DMS79 treated with DMSO at 0.1 percent for 48 hours (cell line): ENCODE measurements around the gene ADO.
A peak's percentile ranks its signal among the peaks of the same experiment; 100 is the strongest.

ENCODE experiments used
- DNase-seq: peaks from one replicate; lab custom pipeline; 2025; lab: John Stamatoyannopoulos, UW

Gene ADO

DNA sequence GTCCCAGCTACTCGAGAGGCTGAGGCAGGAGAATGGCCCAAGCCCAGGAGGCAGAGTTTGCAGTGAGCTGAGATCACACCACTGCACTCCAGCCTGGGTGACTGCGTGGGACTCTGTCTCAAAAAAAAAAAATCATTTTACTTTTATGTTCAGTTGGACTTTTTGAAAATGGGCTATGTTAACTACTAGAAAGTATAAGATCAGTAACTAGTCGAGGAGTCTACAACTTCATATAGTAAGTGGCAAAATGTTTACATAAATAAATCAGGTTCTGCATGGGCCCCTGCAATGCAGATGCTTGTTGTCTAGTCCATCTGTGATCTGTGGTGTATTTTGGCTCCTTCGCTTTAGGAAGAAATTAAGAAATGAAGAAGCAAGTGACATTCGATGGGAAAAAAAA is 12.3 kb upstream of the ADO start:
- no peak for DNase-seq

DNA sequence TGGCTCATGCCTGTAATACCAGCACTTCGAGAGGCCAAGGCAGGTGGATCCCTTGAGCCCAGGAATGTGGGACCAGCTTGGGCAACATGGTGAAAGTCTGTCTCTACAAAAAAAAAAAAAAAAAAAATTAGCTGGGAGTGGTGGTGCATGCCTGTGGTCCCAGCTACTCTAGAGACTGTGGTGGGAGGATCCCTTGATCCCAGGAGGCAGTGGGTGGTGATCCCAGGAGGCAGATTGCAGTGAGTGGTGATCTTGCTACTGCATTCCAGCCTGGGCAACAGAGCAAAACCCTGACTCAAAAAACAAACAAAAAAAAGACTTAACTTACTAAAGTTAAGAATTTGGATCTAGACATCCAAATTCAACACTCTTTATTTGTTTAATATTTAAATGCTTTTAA is 10.2 kb upstream of the ADO start:
- DNase-seq, result no peak

GRCh38 chr10:62795100-62795499 is 9.4 kb upstream of the ADO start:
- DNase-seq, result no peak

DNA sequence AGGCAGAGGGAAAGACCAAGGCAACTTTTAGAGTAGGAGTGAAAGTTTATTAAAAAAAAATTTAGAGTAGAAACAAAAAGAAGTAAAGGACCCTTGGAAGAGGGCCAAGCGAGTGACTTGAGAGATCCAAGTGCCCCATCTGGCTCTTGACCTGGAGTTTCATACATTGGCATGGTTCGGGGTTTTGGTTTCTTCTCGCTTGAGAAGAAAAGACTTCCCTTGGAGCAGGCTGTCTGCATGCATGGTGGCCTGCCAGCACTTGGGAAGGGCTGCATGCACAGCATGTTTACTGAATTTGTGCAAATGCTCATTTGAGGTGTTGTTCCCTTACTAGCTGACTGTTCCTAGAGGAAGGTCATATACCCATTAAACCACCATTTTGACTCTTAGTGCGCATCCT is 8.8 kb upstream of the ADO start:
- no peak for DNase-seq

- no peak for DNase-seq
Measured at GRCh38 chr10:62796896-62797295, 7.6 kb upstream of the ADO start.

- no peak for DNase-seq
Measured at GRCh38 chr10:62801871-62802270, 2.6 kb upstream of the ADO start.

GRCh38 chr10:62803724-62804355 is 680 bp upstream of the ADO start:
- peak; percentile 7 for DNase-seq

DNA sequence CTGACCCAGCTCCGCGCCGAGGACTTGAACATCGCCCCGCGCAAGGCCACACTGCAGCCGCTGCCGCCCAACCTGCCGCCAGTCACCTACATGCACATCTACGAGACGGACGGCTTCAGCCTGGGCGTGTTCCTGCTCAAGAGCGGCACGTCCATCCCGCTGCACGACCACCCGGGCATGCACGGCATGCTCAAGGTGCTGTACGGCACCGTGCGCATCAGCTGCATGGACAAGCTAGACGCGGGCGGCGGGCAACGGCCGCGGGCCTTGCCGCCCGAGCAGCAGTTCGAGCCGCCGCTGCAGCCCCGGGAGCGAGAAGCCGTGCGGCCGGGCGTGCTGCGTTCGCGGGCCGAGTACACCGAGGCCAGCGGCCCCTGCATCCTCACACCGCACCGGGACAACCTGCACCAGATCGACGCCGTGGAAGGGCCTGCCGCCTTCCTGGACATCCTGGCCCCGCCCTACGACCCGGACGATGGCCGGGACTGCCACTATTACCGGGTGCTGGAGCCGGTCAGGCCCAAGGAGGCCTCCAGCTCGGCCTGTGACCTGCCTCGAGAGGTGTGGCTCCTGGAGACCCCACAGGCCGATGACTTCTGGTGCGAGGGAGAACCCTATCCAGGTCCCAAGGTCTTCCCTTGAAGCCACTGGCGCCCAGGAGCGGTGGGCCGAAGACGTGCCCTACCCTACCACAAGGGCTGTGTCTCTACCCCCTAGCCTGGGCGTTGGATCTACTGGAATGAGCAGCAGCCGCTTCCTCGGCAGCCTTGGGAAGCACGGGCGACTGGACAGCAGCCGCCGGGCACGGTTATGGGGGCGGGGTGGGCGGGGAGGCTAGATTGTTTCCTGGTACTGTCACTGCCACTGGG is 945 bp downstream of the ADO start:
- DNase-seq, result no peak

DNA sequence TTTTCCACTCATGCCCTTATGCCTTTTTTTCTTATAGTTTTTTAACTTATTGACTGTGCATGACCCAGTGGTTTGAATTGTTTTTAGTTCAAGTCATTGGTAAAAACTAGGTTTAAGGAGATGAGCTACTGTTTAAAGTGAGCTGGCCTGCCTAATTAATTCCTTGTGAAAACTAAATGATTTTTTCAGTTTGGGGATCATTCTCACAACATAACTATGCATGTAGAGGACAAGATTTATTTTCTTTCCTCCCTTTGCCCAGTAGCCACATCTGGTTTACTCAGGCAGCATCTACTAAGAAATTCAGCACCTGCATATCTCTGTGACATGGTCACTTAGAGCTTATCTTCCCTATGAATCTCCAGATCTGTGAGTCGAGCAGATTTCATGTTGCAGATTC is 1.7 kb downstream of the ADO start:
- DNase-seq, result no peak

GRCh38 chr10:62810156-62810902 is 5.8 kb downstream of the ADO start:
- no peak for DNase-seq

- no peak for DNase-seq
Measured at GRCh38 chr10:62811159-62811875, 6.8 kb downstream of the ADO start.

DNA sequence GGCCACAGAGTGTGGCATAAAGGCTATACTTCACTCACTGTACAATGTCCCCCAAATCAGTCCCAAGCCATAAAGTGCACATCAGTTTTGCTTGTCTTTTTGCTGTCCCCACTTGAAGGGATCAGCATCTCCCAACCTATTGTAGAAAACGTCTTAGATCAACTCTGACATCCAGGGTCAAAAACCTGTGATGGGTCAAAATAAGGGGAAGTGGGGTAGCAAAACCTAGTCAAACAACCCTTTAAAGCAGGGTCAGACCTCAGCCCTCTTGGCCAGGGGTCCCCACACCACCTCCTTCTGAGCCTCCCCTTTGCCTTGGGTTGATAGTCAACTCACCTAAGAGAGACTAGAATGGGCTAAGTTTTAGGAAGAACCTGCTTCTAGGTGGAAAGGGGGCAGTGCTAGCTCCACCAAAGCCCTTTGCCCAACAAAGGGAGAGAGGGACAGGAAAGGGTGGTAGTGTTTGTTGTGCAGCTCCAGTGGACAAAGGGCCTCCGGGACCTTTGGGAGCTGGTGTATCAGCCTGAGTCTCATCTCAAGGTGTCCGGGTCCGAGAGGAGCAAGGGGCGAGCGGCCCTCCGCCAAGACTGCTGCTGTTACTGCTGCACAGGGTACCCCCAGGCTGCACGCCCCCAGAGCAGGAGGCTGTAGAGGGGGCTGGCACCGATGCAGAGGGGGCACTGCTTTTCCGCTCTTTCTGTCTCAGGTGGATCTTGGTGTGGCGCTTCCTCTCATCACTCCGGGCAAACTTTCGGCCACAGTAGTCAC is 8.3 kb downstream of the ADO start:
- no peak for DNase-seq

- no peak for DNase-seq
Measured at GRCh38 chr10:62813453-62813852, 8.9 kb downstream of the ADO start.

DNA sequence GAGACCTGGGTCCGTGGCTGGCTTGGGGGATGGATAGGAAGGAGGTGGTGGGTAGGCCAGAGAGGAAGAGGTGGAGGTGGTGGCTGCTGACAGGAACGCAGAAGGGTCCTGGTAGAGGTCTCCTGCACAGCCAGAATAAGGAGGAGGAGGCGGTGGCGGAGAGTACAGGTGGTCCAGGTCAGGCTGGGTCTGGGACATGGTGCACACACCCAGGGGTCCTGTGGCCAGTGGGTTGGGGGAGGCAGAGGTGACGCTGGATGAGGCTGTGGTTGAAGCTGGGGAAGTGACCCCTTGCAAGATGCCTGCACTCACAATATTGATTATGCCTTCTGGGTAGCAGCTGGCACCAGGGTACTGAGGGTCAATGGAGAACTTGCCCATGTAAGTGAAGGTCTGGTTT is 9.5 kb downstream of the ADO start:
- no peak for DNase-seq

GRCh38 chr10:62814756-62815380 is 10.3 kb downstream of the ADO start:
- no peak for DNase-seq

DNA sequence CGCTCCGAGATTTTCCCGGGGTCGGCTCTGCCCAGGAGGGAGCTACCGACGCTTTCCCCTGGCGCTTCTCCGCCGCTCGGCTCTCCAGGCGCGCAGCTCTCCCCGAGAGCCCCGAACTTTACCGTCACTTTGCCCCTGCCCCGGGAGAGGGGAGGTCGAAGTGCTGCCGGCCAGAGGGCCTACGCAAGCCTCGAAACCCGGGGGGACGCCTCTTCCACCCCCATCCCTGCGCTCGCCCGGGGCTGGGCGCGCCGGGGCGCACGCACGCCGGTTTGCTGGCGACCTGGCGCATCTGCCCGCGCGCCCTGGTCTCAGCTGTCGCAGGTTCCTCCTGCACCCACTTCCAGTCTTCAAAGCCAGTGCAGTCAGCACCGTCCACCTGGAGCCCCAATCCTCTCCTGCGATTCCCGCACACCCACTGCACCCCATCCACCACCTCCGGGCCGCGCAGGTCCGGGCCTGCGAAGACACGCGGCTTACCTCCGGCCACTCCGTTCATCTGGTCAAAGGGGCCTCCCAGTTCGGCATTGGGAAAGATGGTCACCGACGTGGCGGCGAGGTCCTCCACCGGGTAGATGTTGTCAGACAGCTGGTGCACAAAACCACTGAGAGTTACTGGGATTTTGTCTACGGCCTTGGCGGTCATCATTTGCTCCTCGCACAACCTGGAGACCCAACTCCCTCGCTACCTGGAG is 11.0 kb downstream of the ADO start:
- DNase-seq, result no peak

DNA sequence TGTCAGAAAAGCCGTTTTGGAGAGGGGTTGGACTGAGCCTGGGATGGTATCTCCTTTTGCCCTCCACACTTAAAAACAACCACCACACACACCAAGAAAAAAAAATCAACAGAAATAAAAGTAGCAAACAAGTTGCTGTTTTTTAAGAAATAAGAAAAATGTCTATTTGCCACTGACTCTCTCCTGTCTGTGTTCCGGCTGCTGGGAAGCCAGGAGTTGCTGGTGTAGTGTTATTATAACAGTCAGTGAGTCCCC is 11.5 kb downstream of the ADO start:
- DNase-seq, result no peak

DNA sequence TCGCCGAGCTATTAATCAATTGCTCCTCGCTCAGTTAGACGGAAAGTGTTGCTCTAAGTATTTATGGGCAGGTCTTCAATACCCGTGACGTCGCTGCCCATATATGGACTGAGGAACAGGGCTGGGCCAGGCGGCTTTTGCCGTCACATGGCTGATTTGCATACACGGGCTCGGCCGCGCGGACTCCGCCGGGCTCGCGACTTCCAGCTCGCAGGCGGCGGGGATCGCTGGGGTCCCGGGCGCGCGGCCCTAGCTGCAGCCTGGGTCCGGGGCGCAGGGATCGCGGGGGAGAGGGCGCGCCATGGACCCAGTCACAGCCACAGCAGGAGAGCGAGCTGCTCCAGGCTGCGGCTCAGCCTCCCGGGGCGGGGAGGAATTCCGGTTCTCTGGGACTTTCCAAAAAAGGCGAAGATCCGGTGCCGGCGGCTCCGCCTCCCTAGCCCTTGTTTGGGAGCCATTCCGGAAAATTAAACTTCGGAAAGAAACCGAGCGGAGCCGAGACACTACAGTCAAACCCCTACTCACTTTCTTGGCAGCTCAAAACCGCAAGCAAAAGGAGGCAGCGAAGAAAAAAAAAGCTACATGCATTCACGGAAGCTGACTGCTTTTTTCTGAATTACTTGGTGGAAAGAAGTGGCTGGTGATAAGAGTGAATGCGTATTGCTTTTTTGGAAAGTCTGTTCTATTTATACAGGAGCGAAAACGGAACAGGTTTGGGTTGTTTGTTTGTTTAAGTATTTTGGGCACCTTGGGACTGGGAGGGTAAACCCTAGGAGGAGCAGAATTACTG is 12.0 kb downstream of the ADO start, which contains the start of gene EGR2:
TSS of gene EGR2 (minus strand) at position 36 of the 790 bp plus-strand sequence. CDS start 337 bp downstream, outside the sequence.
- DNase-seq, result peak; percentile 49

DNA sequence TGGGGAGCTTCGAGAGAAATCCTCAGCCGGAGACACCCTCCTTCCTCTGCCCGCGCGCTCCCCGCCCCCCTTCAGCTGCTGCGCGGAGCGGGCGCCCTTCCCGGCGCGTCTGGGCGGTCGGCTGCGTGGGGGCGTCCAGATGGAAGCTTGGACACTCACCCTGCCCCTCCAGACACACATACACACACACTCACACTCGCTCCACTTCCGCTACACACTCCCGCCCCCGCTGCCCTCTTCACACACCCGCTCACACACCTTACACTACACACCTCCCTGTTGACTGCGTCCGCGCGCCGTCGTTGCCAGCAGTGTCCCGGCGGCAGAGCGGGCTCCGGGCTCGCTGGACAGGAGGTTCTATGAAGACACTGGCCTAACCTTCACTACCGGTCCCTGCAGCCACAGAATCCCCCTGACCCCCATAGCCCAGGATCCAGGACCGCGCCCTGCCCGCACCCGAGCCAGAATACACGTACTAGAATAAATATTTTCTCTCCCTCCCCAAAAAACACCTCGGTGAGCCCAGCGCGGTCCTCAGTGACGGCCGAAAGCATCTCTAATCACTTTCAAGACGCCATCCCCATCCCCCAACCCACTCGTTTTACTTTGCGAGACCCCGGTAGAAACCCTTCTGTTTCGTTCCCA is 12.7 kb downstream of the ADO start:
- no peak for DNase-seq
